Adrenal gland (tissue), 5 donors: ENCODE results near the gene RTL10.

Source experiments
- POLR2A ChIP-seq, 2 donors: fragments of 450-650 bp; IDR thresholded peaks; one replicate each; pipeline ENCODE4 v1.6.1; 2017; ENCODE audit warnings: antibody characterized with exemption in 2 of 2, mild to moderate bottlenecking in 2 of 2, moderate library complexity in 1 of 2
- TF ChIP-seq, protein P1 (sequence below), 6 experiments: fragments of 450-650 bp in 4 of 6; fragments of 200-600 bp in 2 of 6; sonication (generic) in 1 of 6; IDR thresholded peaks; 1 replicate in 5 of 6; 2 replicates in 1 of 6; pipeline versions ENCODE4 v1.5.1 to v1.8.0; 2016 to 2021; ENCODE audit warnings: antibody characterized with exemption in 6 of 6, mild to moderate bottlenecking in 2 of 6, moderate library complexity in 1 of 6
- donor health status: DM: no; HTN: no; CAD: no.

DNA sequence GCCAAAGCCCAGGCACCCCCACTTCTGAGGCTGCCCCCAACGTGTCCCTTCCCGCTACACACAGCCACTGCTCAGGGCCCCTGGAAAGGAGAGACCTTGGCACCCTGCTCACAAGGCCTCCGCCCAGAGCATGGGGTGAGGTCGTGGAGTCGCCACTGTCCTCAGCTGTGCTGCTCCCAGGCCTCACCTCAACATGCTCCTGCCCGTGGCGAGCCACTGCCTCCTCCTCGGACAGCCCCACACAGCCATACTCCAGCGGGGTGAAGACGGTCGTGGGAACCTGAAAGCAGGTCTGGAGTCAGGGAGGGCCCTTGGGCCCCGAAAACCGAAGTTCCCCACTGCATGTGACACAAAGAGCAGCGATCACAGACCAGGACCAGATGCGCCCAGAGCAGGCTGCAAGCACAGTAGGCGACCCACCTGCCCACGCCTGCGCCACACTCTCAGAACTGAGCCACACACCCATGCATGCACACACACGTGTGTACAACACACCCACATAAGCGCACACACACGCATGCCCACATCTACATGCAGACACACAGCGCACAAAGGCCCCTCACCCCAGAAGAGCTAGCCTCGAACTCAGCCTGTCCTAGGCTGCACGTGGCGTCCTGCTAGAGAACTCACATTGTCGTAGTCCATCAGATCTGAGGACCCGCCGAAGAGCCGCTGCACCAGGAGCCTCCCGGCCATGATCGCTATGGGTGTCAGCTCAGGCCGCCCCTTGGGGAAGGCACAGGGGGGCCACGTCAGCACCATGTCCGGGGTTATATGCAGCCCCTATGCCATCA is 25.5 kb upstream of the RTL10 start:
- TF ChIP-seq, protein P1, sequence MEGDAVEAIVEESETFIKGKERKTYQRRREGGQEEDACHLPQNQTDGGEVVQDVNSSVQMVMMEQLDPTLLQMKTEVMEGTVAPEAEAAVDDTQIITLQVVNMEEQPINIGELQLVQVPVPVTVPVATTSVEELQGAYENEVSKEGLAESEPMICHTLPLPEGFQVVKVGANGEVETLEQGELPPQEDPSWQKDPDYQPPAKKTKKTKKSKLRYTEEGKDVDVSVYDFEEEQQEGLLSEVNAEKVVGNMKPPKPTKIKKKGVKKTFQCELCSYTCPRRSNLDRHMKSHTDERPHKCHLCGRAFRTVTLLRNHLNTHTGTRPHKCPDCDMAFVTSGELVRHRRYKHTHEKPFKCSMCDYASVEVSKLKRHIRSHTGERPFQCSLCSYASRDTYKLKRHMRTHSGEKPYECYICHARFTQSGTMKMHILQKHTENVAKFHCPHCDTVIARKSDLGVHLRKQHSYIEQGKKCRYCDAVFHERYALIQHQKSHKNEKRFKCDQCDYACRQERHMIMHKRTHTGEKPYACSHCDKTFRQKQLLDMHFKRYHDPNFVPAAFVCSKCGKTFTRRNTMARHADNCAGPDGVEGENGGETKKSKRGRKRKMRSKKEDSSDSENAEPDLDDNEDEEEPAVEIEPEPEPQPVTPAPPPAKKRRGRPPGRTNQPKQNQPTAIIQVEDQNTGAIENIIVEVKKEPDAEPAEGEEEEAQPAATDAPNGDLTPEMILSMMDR (IDR thresholded peaks at IDR 0.05): no peak
- no peak for TF ChIP-seq POLR2A (IDR thresholded peaks at IDR 0.05)
